Umbilical cord (tissue), 2 donors: ENCODE data around the gene C3orf49. TPM values are rescaled to one million over a fixed set of nuclear protein-coding genes. Genes with fewer than 3 reads are reported as not detected.

Experiments used
- DNase-seq: peaks from one replicate; pipeline ENCODE4 v3.0.0-alpha.2; 2015; ENCODE audit warnings: low spot score
- total RNA-seq: library from RNA; depleted of rRNA; stranded (reverse); fragments of >200 nt; gene quantifications from one replicate; pipeline ENCODE4 v1.2.3, GENCODE V29; 2014; ENCODE audit warnings: low replicate concordance; ENCODE audit not compliant: insufficient read depth

C3orf49 gene
- not detected for total RNA-seq

- no peak for DNase-seq
These were observed at the start of gene C3orf49 for GRCh38 chr3:63819151-63819398. Gene C3orf49, plus strand, starts transcription at chr3:63819299. Its CDS starts 173 bp downstream, at chr3:63819472.

GRCh38 chr3:63774781-63775180, 44.3 kb upstream of the C3orf49 start:
- DNase-seq = no peak

- no peak for DNase-seq
These were observed 39.9 kb upstream of the C3orf49 start for GRCh38 chr3:63779227-63779626.

- DNase-seq = peak; percentile 7
These were observed 27.1 kb upstream of the C3orf49 start for GRCh38 chr3:63791974-63792373.

- DNase-seq = peak; percentile 2
These were observed 23.7 kb upstream of the C3orf49 start for GRCh38 chr3:63795438-63795837.

GRCh38 chr3:63798544-63798943, 20.6 kb upstream of the C3orf49 start:
- DNase-seq = no peak

GRCh38 chr3:63798949-63799348, 20.1 kb upstream of the C3orf49 start:
- no peak for DNase-seq

GRCh38 chr3:63800097-63800496, 19.0 kb upstream of the C3orf49 start:
- no peak for DNase-seq

GRCh38 chr3:63803911-63804310, 15.2 kb upstream of the C3orf49 start:
- DNase-seq = no peak

- no peak for DNase-seq
These were observed 11.0 kb upstream of the C3orf49 start for GRCh38 chr3:63807961-63808565.

GRCh38 chr3:63808633-63809032, 10.5 kb upstream of the C3orf49 start:
- no peak for DNase-seq

- no peak for DNase-seq
These were observed 9.5 kb upstream of the C3orf49 start for GRCh38 chr3:63809607-63810006.

- DNase-seq = no peak
These were observed 4.9 kb upstream of the C3orf49 start for GRCh38 chr3:63814237-63814636.

- no peak for DNase-seq
These were observed 1.9 kb upstream of the C3orf49 start for GRCh38 chr3:63817225-63817624.

- DNase-seq = peak; percentile 54
These were observed 583 bp upstream of the C3orf49 start for GRCh38 chr3:63818282-63819150.

GRCh38 chr3:63824309-63824708, 5.2 kb downstream of the C3orf49 start:
- DNase-seq = no peak

GRCh38 chr3:63830526-63830925, 11.4 kb downstream of the C3orf49 start:
- DNase-seq = no peak

- DNase-seq = no peak
These were observed 13.3 kb downstream of the C3orf49 start for GRCh38 chr3:63832395-63832794.

- no peak for DNase-seq
These were observed 22.6 kb downstream of the C3orf49 start for GRCh38 chr3:63841704-63842103.

GRCh38 chr3:63842127-63842526, 23.0 kb downstream of the C3orf49 start:
- DNase-seq = no peak

GRCh38 chr3:63845215-63845614, 26.1 kb downstream of the C3orf49 start:
- no peak for DNase-seq

GRCh38 chr3:63847718-63848450, 28.8 kb downstream of the C3orf49 start:
- no peak for DNase-seq

GRCh38 chr3:63849175-63849574, 30.1 kb downstream of the C3orf49 start:
- no peak for DNase-seq
